ENCODE measurements around the gene HBEGF.

Gene HBEGF

DNA sequence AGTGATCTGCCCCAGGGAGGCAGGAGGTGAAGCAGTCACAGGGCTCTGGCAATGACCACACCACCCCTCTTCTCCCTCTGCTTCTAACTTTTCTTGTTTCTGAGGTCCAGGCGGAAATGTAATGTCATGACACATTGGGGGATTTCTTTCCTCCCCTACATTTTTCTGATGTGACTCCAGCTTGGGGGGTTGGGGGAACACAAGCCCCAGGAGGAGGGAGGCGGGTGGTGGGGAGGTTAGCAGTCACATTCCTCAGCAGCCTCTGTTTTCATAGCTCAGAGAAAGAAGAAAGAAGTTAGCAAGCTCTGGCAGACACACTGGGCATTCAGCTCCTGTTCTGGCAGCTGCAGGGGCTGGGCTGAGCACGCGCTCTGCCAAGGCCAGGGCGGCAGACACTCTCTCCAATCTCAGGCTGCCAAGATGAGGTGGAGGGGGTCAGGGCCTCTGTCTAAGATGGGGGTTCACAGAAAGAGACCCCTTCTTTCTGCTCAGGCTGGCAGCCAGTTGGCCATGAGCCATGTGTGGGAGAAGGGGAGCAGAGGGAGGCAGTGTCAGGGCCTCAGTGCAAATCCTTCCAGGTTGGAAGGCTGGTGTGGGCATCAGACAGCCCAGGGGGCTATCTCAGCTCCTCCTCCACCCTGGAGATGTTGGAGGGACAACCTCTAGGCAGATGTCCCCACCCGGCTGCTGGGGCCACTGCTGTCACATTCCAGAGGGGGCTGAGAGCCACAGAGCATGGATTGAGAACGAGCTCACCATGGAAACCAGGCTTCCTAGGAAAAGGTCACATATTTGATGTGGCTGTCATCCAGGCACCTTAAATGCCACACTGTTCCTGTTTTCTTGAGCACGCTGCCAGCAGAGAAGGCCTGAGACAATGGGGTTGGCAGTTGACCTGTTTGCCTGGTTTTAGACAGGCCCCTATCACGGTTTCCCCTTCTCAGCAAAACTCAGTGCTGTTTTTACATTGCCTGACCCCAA is 23.4 kb downstream of the HBEGF start:
- H3K9ac ChIP-seq (ENCODE audit: low read length): no peak overlapping the region
- H3K9me3 ChIP-seq (ENCODE audit: low read length): no peaks in the 10 kb centered on the region
- no peaks in the 10 kb centered on the region for H4K20me1 ChIP-seq (ENCODE audit: insufficient read depth, low read length)
- H3K79me2 ChIP-seq (ENCODE audit: insufficient read depth, low read length): no peaks in the 10 kb centered on the region
- no peak for TF ChIP-seq EZH2 (IDR thresholded peaks at IDR 0.05; ENCODE audit: borderline replicate concordance, low read length)
- TF ChIP-seq CTCF (IDR thresholded peaks at IDR 0.05; ENCODE audit: low read length): no peak
- no peak overlapping the region for H3K4me2 ChIP-seq (ENCODE audit: low read length)
- H3K4me1 ChIP-seq (ENCODE audit: insufficient read depth, low read length, severe bottlenecking): no peaks in the 10 kb centered on the region
- H3K4me3 ChIP-seq (ENCODE audit: low read depth, low read length, poor library complexity, severe bottlenecking): no peak overlapping the region
- H3K27ac ChIP-seq (ENCODE audit: low read depth, low read length, poor library complexity, severe bottlenecking): no peak overlapping the region
- H2AFZ ChIP-seq (ENCODE audit: low read length): no peak overlapping the region; the same call in 1 of the 2 replicates
- no peaks in the 10 kb centered on the region for H3K36me3 ChIP-seq (ENCODE audit: insufficient read depth, low read length)
- no peaks in the 10 kb centered on the region for H3F3A ChIP-seq (ENCODE audit: insufficient read depth, low read length)
- no peaks in the 10 kb centered on the region for H3K27me3 ChIP-seq (ENCODE audit: insufficient read depth, low read length)
- no peaks in the 10 kb centered on the region for H3K9me2 ChIP-seq (ENCODE audit: low read depth, low read length)

DNA sequence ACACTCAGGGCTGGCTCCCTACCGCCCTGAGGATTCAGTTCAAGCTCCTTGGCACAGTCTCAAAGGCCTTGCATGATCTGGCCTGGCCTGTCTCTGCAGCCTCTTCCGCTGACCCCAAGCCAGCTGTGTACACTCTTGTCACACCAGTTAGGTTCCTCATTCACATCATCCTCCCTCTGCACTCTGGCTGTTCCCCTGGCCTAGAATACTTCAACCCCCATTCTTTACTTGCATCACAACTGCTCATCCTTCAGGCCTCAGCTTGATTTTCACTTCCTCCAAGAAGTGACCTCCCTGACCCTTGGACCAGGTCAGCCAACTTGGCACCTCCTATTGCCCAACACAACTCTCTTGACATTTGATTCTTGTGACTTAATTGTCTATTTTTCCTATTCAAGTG is 24.6 kb downstream of the HBEGF start:
- TF ChIP-seq EZH2 (IDR thresholded peaks at IDR 0.05; ENCODE audit: borderline replicate concordance, low read length) (no peak), CTCF (IDR thresholded peaks at IDR 0.05; ENCODE audit: low read length) (no peak)
- Histone ChIP-seq H3K36me3 (ENCODE audit: insufficient read depth, low read length) (no peaks in the 10 kb centered on the region), H3K27me3 (ENCODE audit: insufficient read depth, low read length) (no peaks in the 10 kb centered on the region), H3K27ac (ENCODE audit: low read depth, low read length, poor library complexity, severe bottlenecking) (no peak overlapping the region), H3F3A (ENCODE audit: insufficient read depth, low read length) (no peaks in the 10 kb centered on the region), H3K4me1 (ENCODE audit: insufficient read depth, low read length, severe bottlenecking) (no peaks in the 10 kb centered on the region), H2AFZ (ENCODE audit: low read length) (no peak overlapping the region), H3K4me3 (ENCODE audit: low read depth, low read length, poor library complexity, severe bottlenecking) (no peak overlapping the region), H4K20me1 (ENCODE audit: insufficient read depth, low read length) (no peaks in the 10 kb centered on the region), H3K9me3 (ENCODE audit: low read length) (no peaks in the 10 kb centered on the region), H3K9me2 (ENCODE audit: low read depth, low read length) (no peaks in the 10 kb centered on the region), H3K9ac (ENCODE audit: low read length) (no peak overlapping the region), H3K79me2 (ENCODE audit: insufficient read depth, low read length) (no peaks in the 10 kb centered on the region), H3K4me2 (ENCODE audit: low read length) (no peak overlapping the region)

- H3K36me3 ChIP-seq (ENCODE audit: insufficient read depth, low read length): no peaks in the 10 kb centered on the region
- no peak overlapping the region for H3K9ac ChIP-seq (ENCODE audit: low read length)
- H4K20me1 ChIP-seq (ENCODE audit: insufficient read depth, low read length): no peaks in the 10 kb centered on the region
- no peaks in the 10 kb centered on the region for H3K9me3 ChIP-seq (ENCODE audit: low read length)
- no peaks in the 10 kb centered on the region for H3K4me1 ChIP-seq (ENCODE audit: insufficient read depth, low read length, severe bottlenecking)
- TF ChIP-seq CTCF (IDR thresholded peaks at IDR 0.05; ENCODE audit: low read length) (no peak), EZH2 (IDR thresholded peaks at IDR 0.05; ENCODE audit: borderline replicate concordance, low read length) (no peak)
- H3F3A ChIP-seq (ENCODE audit: insufficient read depth, low read length): no peaks in the 10 kb centered on the region
- no peak overlapping the region for H3K27ac ChIP-seq (ENCODE audit: low read depth, low read length, poor library complexity, severe bottlenecking)
- no peaks in the 10 kb centered on the region for H3K27me3 ChIP-seq (ENCODE audit: insufficient read depth, low read length)
- H2AFZ ChIP-seq (ENCODE audit: low read length): no peak overlapping the region
- H3K9me2 ChIP-seq (ENCODE audit: low read depth, low read length): no peaks in the 10 kb centered on the region
- H3K79me2 ChIP-seq (ENCODE audit: insufficient read depth, low read length): no peaks in the 10 kb centered on the region
- H3K4me3 ChIP-seq (ENCODE audit: low read depth, low read length, poor library complexity, severe bottlenecking): no peak overlapping the region
- H3K4me2 ChIP-seq (ENCODE audit: low read length): no peak overlapping the region
These were observed 26.6 kb downstream of the HBEGF start for GRCh38 chr5:140319833-140320232.
